GM18499 (cell line): Measurements from ENCODE around the gene TBCK.

Experiments used
- ATAC-seq: cut with Tn5 transposase; IDR thresholded peaks from one replicate; pipeline ENCODE4 v1.9.1; 2021; ENCODE audit warnings: moderate number of reproducible peaks; ENCODE audit not compliant: insufficient read depth, unreplicated experiment

The TBCK gene

DNA sequence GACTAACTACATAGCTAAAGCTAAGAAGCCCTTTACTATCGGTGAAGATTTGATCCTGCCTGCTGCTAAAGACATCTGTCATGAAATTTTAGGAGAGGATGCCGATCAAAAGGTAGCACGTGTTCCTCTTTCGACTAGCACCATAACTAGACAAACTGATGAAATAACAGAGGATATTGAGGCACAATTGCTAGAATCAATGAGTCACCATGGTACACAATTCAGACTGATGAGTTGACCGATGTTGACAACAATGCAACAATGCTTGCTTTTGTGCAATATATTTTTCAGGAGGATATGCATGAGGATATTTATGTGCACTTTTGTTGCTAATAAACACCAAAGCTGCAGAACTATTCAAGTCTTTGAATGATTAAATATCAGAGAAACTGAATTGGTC lies 24.3 kb downstream of the TBCK start:
- no peak for ATAC-seq

DNA sequence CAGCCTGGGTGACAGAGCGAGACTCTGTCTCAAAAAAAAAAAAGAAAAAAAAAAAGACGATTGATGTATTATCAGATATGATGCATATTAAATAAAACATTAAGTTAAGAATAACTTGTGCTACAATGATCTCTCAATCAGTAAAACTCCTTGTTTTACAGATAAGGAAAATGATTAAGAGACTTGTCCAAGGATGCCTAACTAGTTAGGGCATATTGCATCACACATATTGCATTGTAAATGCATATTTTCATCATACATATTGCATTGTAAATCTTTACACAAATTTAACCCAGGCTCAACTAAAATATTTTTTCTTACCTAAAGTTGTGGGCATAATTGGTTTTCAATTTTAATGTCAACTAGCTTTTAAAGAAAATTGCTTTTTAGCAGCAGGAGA lies 26.3 kb downstream of the TBCK start:
- no peak for ATAC-seq

DNA sequence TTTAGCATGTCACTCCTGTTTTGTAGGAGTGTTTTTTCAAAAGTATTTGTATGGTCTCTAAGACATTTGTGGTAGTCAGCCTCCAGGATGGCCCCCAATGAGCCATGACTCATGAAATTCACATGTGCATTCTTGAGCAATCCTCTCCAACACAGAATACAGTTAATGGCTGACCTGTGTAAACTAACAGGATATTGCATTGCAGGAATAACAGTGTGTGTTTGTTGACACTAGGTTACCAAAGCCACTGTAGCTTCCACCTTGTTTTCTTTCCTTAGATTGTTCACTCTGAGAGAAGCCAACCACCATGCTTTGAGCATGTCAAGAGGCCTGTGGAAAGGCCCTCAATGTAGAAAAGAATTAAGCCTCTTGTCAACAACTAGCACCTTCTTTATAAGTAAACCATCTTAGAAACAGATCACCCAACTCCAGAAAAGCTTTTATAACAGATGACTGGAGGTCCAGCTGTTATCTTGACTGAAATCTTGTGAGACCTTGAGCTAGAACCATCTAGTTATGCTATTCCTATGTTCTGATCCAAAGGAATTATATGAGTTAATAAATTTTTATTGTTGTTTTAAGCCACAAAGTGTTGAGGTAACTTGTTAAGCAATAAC lies 28.5 kb downstream of the TBCK start:
- no peak for ATAC-seq

DNA sequence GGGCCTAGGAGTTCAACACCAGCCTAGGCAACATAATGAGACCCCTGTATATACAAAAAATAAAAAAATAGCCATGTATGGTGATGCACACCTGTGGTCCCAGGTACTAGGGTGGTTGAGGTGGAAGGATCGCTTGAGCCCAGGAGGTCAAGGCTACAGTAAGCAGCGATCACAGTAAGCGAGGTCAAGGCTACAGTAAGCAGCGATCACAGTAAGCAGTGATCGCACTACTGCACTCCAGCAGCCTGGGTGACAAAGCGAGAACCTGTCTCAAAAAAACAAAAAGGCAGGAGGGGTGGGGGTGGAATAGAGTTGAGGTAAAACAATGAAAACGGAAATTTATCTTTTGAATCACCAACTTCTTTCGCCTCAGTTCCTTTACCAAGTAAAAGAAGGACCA lies 29.4 kb downstream of the TBCK start:
- ATAC-seq, result no peak

DNA sequence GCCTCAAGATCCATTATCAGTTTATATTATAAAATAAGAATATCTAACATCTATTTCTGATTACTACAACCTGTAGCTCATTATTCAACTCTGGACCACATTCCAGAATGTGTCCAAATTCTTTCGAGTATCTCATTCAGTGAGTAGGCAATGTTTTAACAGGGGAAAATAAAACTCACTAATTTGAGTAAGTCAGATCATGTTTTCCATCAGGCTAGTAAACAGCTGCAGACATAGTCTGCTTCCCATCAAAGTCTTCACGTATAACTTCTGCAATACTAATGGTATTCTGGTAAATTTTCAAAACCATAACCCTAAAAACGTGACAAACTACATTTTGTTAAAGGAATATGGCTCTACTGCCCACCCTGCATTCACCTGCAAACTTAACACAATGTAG lies 31.8 kb downstream of the TBCK start:
- ATAC-seq, result no peak

DNA sequence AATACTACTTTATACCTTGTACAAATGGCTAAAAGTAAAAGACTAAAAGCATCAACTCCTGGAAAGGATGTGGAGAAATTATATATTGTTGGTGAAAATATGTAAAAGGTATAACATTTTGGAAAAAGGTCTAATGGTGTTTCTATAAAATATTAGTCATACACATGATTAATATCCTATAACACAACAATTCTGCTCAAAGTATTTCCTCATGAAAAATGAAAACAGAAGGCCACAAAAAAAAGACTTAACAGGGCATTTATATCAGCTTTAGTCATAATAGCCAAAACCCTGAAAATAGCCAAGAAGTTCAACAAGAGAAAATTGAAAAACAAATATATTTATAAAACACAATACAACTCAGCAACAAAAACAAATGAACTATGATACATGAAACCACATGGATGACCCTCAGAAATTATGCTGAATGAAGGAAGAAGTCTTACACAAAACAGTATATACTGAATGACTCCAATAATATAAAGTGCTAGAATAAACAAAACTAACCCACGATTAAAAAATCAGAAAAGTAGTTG lies 38.8 kb downstream of the TBCK start:
- ATAC-seq, result no peak

DNA sequence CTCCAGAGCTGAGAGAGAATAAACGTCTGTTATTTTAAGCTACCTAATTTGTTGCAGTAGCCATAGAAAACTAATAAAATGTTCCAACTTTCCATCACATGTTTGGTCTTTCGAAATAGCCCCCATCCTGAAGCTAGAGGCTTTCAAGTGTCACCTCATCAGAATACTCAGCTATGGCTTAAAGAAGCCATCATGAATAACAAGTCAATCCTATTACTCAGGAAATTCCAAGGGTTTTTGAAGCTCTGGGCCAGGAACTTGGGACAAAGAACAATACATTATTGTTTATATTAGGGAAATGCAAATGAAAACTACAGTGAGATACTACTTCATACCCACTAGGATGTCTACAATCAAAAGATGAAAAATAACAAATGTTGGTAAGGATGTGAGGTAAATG lies 42.2 kb downstream of the TBCK start:
- ATAC-seq, result no peak

DNA sequence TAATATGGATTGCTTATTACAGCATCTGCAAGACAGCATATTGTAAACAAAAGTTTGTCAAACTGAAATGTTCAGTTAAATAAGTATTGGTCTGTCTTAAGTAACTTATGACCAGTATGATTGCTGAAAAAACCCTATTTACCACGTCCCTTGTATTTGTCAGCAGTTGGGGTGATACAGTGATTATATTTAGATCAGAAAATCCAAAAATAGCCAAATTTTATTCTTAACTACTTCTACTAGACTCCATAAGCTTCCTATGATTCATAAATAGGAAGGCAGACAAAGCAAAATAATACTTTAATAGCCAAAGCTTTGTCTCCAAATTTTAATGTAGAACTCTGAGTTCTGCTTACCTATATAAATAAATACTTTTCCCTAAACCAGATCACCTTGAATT lies 45.3 kb downstream of the TBCK start:
- no peak for ATAC-seq

DNA sequence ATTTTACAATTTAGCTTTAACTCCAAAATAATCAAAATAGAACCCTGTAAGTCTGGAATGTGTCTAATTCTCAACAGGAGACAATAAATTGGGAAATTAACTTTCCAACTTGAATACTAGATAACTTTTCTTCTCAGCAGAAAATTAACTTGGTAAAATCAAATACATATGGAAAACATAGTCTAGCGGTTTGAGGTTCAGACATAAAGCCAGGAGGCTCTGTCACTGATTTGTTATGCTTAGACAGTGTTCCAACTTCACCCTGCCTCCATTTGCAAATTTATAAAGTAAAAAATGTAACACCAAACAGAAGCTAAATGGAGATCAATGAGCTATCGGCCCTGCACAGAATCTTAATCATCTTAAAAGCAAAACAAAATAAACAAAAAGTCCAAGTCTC lies 46.3 kb downstream of the TBCK start:
- ATAC-seq, result no peak

DNA sequence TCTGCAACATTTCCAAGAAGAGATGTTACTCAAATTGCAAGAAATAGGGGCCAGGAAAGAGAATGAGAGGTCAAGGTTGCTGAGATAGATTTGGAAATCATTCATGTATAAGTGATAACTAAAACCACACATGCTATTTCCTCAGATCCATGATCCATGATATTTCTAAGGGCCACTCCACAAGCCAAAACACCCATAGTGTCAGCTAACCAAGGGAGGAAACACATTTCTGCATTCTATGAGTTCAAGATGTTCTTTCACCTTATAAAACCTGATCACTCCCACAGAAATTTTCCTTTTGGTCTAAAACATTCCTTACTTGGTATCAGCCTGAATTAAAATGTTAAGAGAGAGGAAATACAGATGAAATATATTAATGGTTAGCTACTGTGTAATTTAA lies 47.2 kb downstream of the TBCK start:
- ATAC-seq, result no peak

DNA sequence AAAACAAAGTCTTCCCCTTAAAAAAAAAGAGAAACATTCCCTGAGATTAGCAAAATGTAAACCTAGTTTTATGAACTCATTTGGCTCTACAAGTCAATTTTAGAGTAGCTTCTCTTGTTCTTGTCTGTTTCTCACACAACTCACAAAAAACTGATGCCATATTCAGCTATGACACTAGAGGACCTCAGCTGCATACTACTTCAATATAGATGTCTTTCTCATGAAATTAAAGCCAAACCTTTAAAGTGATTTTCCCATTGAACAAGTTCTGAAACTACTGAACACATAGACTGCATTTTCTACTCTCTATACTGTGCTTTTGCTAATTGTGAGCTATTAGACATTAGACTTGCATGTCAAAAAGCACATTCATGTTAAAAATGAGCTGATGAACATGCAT lies 49.8 kb downstream of the TBCK start:
- peak; percentile 50 for ATAC-seq

DNA sequence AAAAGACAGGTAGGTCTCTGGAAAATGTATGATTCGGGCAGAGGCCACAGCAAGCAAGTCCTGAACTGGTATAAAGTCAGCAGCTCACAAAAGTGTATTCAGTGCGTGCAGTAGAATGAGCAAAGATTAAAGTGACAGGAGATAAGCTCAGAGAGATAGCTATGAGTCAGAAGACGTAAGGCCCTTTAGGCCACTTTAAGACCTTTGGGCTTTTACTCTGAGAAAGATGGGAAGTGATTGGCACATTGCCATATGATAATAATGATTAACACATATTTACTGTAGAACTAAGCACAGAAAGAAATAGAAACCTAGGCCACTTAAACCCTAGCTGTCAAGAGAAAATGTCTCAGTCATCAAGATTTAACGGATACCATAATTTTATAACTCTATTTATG lies 51.7 kb downstream of the TBCK start:
- no peak for ATAC-seq

DNA sequence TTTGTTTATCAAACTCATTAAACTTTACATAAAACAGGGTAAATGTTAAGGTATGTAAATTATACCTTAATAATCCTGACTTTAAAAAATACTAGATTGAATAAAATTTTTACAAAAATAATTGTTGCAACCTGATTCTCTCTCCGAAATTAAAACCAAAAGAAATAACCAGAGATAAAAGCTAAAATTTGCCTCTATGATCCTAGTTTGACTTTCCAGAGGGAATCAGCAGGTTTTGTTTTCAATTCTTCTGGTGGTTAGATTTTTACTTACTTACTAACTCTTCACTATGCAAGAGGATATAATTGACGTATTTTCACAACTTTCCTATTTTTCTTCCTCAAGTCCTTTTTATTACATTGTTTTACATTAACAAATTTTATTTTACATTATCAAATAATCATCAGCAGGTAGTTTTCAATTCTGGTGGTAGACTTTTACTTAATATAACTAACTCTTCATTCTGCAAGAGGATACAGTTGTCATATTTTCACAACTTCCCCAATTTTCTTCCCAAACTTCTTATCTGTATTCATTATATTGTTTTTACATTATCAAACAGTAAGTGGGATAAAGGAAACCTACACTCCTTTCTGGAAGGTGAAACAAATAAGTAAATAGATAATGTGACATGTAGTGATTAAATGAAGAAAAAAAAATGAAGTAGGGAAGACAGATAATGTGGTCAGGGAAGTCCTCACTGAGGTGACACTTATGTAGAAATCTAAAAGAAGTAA lies 52.2 kb downstream of the TBCK start:
- no peak for ATAC-seq

DNA sequence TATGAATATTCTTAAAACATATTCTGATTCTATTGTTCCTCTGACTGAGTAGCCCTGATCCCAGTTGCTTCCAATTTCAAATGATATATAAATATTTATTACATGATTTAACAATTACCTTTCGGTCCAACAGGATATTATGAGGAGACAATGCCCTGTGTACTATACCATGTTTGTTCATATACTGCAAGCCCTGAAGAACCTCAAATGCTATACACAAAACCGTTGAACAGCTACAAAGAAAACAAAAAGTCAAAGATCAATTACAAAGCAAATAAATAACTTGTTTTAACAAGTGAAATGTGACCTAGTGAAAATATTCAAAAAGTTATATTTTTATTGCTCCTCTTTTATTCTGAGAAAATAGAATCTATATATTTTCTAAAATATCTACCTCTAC lies 54.0 kb downstream of the TBCK start:
- ATAC-seq, result no peak

DNA sequence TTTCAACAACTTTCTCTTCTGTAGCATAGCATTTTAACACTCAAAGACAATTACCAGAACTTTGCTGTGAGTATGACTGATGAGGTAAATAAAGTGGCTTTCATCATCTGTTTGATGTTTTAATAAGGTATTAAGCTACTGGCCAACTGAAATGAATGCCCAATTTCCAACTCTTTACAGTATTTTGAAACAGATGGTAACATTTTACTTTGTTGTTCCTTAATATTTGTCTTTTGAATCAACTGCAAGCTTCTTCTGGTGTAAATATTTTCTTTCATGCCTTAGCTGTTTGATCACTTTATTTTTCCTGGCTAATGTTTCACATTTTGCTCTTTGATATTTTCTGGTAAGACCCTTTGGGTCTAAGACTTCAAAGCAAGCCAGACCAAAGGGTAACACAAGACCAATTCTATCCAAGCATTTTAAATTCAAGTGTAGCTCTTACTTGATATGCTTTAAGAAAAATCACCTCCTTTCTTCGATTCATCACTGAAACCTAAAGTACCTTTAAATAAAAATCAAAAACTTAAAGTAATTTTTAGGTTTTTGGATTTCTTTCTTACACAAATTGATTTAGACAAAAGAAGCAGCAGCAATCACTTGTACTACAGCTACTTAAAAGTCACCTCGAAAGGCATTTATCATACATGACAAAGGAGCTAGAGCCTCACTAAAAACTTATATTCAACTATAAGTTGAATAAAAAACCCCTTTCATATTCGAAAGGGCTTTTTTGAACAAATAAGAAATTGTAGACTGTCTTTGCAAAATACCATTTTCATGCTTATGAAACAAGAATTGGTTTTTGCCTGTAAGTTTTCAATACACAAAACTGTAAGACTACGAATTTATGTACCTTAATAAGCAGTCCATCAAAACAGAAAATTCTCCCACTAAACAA lies 57.6 kb downstream of the TBCK start:
- ATAC-seq, result no peak

DNA sequence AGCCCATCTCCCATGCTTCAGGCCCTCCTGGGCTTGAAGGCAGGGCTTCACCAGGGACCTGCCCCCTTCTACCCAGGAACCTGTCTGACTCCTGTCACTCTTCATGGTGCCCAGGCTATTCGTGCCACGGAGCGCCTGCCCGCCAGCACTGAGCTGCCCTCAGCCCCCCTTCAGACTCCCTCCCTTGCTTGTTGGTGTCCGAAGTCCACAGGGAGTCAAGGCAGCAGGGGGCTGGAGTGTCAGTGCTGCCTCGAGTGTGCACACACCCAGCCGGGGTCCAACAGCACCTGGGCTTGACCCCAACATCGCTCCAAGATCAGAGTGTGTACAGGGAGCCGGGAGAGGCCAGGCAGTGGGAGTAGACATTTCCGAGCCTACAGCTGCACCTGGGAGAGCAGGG lies 59.8 kb downstream of the TBCK start:
- no peak for ATAC-seq

DNA sequence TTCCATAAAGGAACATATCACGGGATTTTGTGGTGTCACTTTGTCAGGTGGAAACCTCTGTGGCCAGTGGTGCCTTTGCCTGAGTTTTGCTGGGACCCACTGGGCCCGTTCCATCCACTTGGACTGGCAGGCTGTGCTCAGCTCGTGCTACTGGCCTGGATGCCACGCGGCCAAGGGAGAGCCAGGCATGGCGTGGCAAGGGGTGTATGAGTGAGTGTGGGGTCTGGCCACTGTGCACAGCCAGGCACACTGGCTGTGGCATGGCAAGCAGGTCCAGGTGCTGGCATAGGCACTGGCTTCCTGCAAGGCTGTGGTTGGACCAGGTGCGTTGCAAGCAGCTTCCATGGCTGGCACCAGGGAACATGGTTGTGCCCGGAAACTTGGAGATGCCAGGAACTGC lies 60.8 kb downstream of the TBCK start:
- no peak for ATAC-seq

DNA sequence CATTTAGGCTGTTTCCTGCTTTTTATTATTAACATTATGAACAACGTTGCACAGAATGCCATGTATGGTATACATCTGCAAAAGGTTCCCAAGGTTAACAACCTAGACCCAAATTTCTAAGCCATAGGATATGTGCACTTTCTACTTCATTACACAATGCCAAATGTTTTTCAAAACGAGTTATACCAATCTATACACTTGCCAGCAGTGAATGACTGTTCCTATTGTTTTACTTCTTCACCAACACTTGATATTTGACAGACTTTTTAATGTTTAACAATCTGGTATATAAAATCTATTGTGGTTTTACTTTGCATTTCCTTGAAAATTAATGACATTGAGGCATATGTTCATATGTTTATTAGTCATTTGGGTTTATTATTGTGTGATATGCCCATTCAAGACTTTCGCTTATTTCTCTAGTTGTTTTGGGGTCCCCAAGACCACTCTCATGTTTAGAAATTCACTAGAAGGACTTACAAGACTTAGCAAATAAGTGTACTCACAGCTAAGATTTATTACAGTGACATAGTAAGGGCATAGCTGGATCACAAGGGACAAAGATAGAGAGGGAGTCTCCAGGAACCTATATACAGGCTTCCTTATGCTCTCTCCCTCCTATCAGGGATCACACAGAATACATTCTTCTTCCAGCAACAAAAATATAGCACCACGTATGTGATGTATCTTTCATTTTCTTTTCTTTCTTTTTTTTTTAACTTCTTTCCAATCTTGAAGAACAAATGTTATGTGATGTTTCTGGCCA lies 62.5 kb downstream of the TBCK start:
- no peak for ATAC-seq

DNA sequence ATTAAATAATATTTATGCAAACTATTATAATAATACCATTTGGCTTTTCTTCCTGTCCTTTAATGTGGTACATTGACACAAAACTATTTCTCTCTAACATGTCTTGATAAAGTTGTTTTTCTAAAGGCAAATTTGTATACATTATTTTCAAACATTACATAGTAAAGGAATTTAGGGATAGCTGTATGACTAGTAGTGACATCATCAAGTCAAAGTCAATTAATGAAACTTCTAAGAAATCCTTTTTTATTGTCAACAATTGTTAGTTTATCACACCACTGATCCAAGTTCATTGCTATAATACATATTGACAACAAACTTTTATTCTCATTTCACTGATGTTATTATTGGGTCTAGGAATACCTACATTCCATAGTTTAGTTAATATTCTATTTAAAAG lies 68.4 kb downstream of the TBCK start:
- ATAC-seq, result no peak

DNA sequence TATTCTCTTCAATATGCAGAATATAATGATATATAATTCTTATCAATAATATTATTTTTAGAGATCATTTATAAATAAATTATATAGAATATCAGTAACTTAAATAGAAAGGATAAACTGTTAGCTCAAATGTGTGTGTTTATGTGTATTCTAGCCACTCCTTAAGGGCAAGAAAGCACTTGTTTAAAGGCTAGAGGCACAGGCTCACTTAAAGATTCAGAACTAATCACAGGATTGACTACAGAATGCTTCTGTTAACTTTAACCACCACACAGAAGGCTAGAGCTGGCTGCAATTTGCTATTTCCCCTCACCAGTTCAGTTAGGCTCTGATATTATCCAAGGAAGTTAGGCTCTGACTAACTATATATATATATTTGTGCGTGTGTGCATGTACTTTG lies 69.6 kb downstream of the TBCK start:
- ATAC-seq, result no peak
